Caco-2 (cell line): ENCODE measurements around the gene PPP1R3F. TPM values are rescaled to one million over a fixed set of nuclear protein-coding genes. Genes with fewer than 3 reads are reported as not detected.

ENCODE experiments used
- BruUV-seq: library from RNA; stranded (reverse); fragments of 400-500 nt; replicated peaks from 2 replicates; lab custom pipeline; 2021; lab: Mats Ljungman, UMichigan
- CTCF ChIA-PET: fragments of 300-600 bp; sonication (Branson Sonifier 250); formaldehyde crosslinking; loops from one replicate; lab custom pipeline; 2022; ENCODE audit warnings: antibody characterized with exemption; lab: Charles Lee
- POLR2A ChIA-PET: fragments of 300-600 bp; sonication (Branson Sonifier 250); formaldehyde crosslinking; loops from one replicate; lab custom pipeline; 2022; ENCODE audit warnings: antibody characterized with exemption; lab: Charles Lee
- DNase-seq, 2 experiments: peaks; one replicate each; pipeline versions ENCODE4 v3.0.0 to v3.0.0-alpha.2; 2020 to 2022
- H3K27me3 ChIP-seq: replicated peaks from 2 replicates; pipeline ENCODE4 v1.6.0; 2011; ENCODE audit warnings: low read length; ENCODE audit not compliant: control insufficient read depth, insufficient read depth
- H3K36me3 ChIP-seq: 2 replicates; pipeline ENCODE4 v1.5.1; 2011; ENCODE audit warnings: low read length; ENCODE audit not compliant: control insufficient read depth, insufficient read depth
- H3K4me1 ChIP-seq: fragments of 250-450 bp; sonication (Bioruptor Pico); 2 replicates; pipeline ENCODE4 v1.5.1; 2020; ENCODE audit warnings: mild to moderate bottlenecking
- H3K4me3 ChIP-seq: 2 replicates; pipeline ENCODE4 v1.5.1; 2011; ENCODE audit warnings: low read depth, mild to moderate bottlenecking, control low read depth, low read length
- H3K9me3 ChIP-seq: fragments of 250-450 bp; sonication (Bioruptor Pico); 2 replicates; pipeline ENCODE4 v1.5.1; 2020; ENCODE audit warnings: mild to moderate bottlenecking, moderate library complexity
- H3K27ac Mint-ChIP-seq: one replicate; pipeline ENCODE4 v1.8.0; 2022; ENCODE audit warnings: mixed read lengths; ENCODE audit not compliant: unreplicated experiment
- H3K27me3 Mint-ChIP-seq: one replicate; pipeline ENCODE4 v1.8.0; 2022; ENCODE audit warnings: mixed read lengths; ENCODE audit not compliant: insufficient read depth, unreplicated experiment
- H3K36me3 Mint-ChIP-seq: one replicate; pipeline ENCODE4 v1.8.0; 2022; ENCODE audit warnings: mild to moderate bottlenecking, mixed read lengths; ENCODE audit not compliant: insufficient read depth, unreplicated experiment
- H3K4me1 Mint-ChIP-seq: one replicate; pipeline ENCODE4 v1.8.0; 2022; ENCODE audit warnings: low read depth, mixed read lengths; ENCODE audit not compliant: unreplicated experiment
- H3K4me3 Mint-ChIP-seq: one replicate; pipeline ENCODE4 v1.8.0; 2022; ENCODE audit warnings: mild to moderate bottlenecking, moderate library complexity, mixed read lengths; ENCODE audit not compliant: unreplicated experiment
- H3K9me3 Mint-ChIP-seq: one replicate; pipeline ENCODE4 v1.8.0; 2022; ENCODE audit warnings: mixed read lengths; ENCODE audit not compliant: unreplicated experiment
- CTCF ChIP-seq, 2 experiments: fragments of 200-600 bp in 1 of 2; IDR thresholded peaks; 1 replicate in 1 of 2; 2 replicates in 1 of 2; pipeline versions ENCODE4 v1.5.1 to v1.8.0; 2011 to 2022; ENCODE audit warnings: antibody characterized with exemption in 1 of 2, control low read depth in 1 of 2, inconsistent platforms in 1 of 2, low read depth in 1 of 2, low read length in 1 of 2, mild to moderate bottlenecking in 1 of 2, moderate library complexity in 1 of 2; ENCODE audit not compliant: insufficient read depth in 1 of 2, severe bottlenecking in 1 of 2, unreplicated experiment in 1 of 2
- intact Hi-C: fragments of 100-400 bp; cut with micrococcal nuclease; formaldehyde crosslinking; loops from one replicate; pipeline ENCODE4 v1.10.0; 2022; ENCODE audit not compliant: unreplicated experiment
- total RNA-seq: library from RNA; stranded (reverse); gene quantifications from 2 replicates; pipeline ENCODE4 v1.2.3, GENCODE V29; 2022

PPP1R3F gene
- total RNA-seq, 1 experiment from 2014 or later: 3.9 TPM

- no peak for DNase-seq
- Histone ChIP-seq H3K9me3 (no peaks in the 10 kb centered on the region), H3K36me3 (no peaks in the 10 kb centered on the region), H3K27me3 (no peaks in the 10 kb centered on the region), H3K4me3 (no peak overlapping the region), H3K4me1 (no peaks in the 10 kb centered on the region)
- H3K27me3 Mint-ChIP-seq: no peaks in the 10 kb centered on the region
- CTCF ChIA-PET: no interaction called here
- H3K4me1 Mint-ChIP-seq: no peaks in the 10 kb centered on the region
- H3K36me3 Mint-ChIP-seq: peaks cover 5% of the 10 kb centered on the region
- no peak overlapping the region for H3K4me3 Mint-ChIP-seq
- H3K9me3 Mint-ChIP-seq: no peaks in the 10 kb centered on the region
- POLR2A ChIA-PET: no interaction called here
- BruUV-seq: no TSS peak
- intact Hi-C loops: no loop called here
- no peak overlapping the region for H3K27ac Mint-ChIP-seq
- TF ChIP-seq CTCF (IDR thresholded peaks at IDR 0.05; ENCODE audit: insufficient read depth in 1 of 2, low read depth in 1 of 2, low read length in 1 of 2, severe bottlenecking in 1 of 2, unreplicated experiment in 1 of 2): no peak
Observed at GRCh38 chrX:49246541-49246940, 23.1 kb upstream of the PPP1R3F start.

GRCh38 chrX:49247346-49247745 lies 22.2 kb upstream of the PPP1R3F start:
- CTCF ChIA-PET: no interaction called here
- no peak overlapping the region for H3K4me3 ChIP-seq
- Mint-ChIP-seq H3K27me3 (no peaks in the 10 kb centered on the region), H3K9me3 (no peaks in the 10 kb centered on the region), H3K4me3 (no peak overlapping the region), H3K27ac (no peak overlapping the region), H3K36me3 (peaks cover 10% of the 10 kb centered on the region), H3K4me1 (no peaks in the 10 kb centered on the region)
- DNase-seq: no peak
- TF ChIP-seq CTCF (IDR thresholded peaks at IDR 0.05; ENCODE audit: insufficient read depth in 1 of 2, low read depth in 1 of 2, low read length in 1 of 2, severe bottlenecking in 1 of 2, unreplicated experiment in 1 of 2): no peak
- intact Hi-C loops: no loop called here
- no peaks in the 10 kb centered on the region for H3K9me3 ChIP-seq
- BruUV-seq: no TSS peak
- no peaks in the 10 kb centered on the region for H3K4me1 ChIP-seq
- no peaks in the 10 kb centered on the region for H3K36me3 ChIP-seq
- POLR2A ChIA-PET: no interaction called here
- H3K27me3 ChIP-seq: no peaks in the 10 kb centered on the region

- no peak overlapping the region for H3K4me3 Mint-ChIP-seq
- no peaks in the 10 kb centered on the region for H3K27me3 Mint-ChIP-seq
- no peak for DNase-seq
- H3K9me3 Mint-ChIP-seq: no peaks in the 10 kb centered on the region
- peaks cover 10% of the 10 kb centered on the region for H3K36me3 Mint-ChIP-seq
- Histone ChIP-seq H3K27me3 (no peaks in the 10 kb centered on the region), H3K4me3 (no peak overlapping the region), H3K4me1 (no peaks in the 10 kb centered on the region), H3K36me3 (no peaks in the 10 kb centered on the region), H3K9me3 (no peaks in the 10 kb centered on the region)
- H3K4me1 Mint-ChIP-seq: no peaks in the 10 kb centered on the region
- CTCF ChIA-PET: interaction anchor here (0.6 kb wide), 1 partner anchor 667 kb away, joined by 4 read pairs; no protein-coding TSS in a partner anchor
- intact Hi-C loops: no loop called here
- POLR2A ChIA-PET: no interaction called here
- no peak overlapping the region for H3K27ac Mint-ChIP-seq
- BruUV-seq: no TSS peak
- no peak for TF ChIP-seq CTCF (IDR thresholded peaks at IDR 0.05; ENCODE audit: insufficient read depth in 1 of 2, low read depth in 1 of 2, low read length in 1 of 2, severe bottlenecking in 1 of 2, unreplicated experiment in 1 of 2)
Observed at GRCh38 chrX:49247916-49248811, 21.4 kb upstream of the PPP1R3F start.
